Measurements from ENCODE around the gene MTA3.

DNA sequence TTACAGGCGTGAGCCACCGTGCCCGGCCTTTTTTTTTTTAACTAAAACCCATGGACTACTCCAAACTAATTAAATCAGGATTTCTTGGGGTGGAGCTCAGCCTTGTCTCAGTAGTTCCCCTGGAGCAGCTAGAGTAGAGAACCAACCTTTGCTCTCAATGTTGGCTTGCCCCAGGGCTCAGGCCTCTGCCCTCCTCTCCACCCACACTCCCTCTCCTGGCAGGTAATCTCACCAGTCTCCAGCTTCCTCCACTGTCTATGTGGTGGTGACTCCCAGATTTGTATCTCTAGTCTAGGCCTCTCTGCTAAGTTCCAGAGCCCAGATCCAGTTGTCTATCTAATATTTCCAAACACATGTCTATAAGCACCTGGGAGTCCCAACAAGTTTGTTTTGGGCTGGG lies 9.6 kb upstream of the MTA3 start:
- TF ChIP-seq, protein P1, sequence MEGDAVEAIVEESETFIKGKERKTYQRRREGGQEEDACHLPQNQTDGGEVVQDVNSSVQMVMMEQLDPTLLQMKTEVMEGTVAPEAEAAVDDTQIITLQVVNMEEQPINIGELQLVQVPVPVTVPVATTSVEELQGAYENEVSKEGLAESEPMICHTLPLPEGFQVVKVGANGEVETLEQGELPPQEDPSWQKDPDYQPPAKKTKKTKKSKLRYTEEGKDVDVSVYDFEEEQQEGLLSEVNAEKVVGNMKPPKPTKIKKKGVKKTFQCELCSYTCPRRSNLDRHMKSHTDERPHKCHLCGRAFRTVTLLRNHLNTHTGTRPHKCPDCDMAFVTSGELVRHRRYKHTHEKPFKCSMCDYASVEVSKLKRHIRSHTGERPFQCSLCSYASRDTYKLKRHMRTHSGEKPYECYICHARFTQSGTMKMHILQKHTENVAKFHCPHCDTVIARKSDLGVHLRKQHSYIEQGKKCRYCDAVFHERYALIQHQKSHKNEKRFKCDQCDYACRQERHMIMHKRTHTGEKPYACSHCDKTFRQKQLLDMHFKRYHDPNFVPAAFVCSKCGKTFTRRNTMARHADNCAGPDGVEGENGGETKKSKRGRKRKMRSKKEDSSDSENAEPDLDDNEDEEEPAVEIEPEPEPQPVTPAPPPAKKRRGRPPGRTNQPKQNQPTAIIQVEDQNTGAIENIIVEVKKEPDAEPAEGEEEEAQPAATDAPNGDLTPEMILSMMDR (conservative IDR thresholded peaks at IDR 0.05 in 1 of 2, IDR thresholded peaks at IDR 0.05 in 1 of 2; ENCODE audit: low read depth in 1 of 2, low read length in 2 of 2): no peak
- TF ChIP-seq EZH2 (IDR thresholded peaks at IDR 0.05; ENCODE audit: low read length, missing control alignments): no peak

All from fibroblast of lung (primary cell).